Erythroblast (primary cell): ENCODE results near the gene SMARCC1.

Source experiments
- GATA1 ChIP-seq: IDR thresholded peaks from 2 replicates; pipeline ENCODE4 v1.6.1; 2011; ENCODE audit warnings: low read depth, mild to moderate bottlenecking, control low read depth, low read length, moderate library complexity
- POLR2A ChIP-seq: IDR thresholded peaks from 2 replicates; pipeline ENCODE4 v1.6.1; 2011; ENCODE audit warnings: mild to moderate bottlenecking, low read length

- TF ChIP-seq POLR2A (no peak), GATA1 (no peak)
These were observed 19.5 kb downstream of the SMARCC1 start for GRCh38 chr3:47762233-47762632.
